A549 (cell line): ENCODE measurements around the gene MSL2. TPM values are rescaled to one million over a fixed set of nuclear protein-coding genes. Genes with fewer than 3 reads are reported as not detected.

ENCODE experiments used
- ATAC-seq, 2 experiments: fragments of 200-7000 bp in 1 of 2; fragments of >200 bp in 1 of 2; cut with Nextera tagmentation in 1 of 2; cut with Tn5 transposase in 1 of 2; 3 replicates each; pipeline versions ENCODE4 v1.8.0 to v1.9.1; 2018 to 2020; ENCODE audit warnings: mild to moderate bottlenecking in 1 of 2, moderate library complexity in 1 of 2
- CTCF ChIA-PET: fragments of 300-600 bp; sonication (Branson Sonifier 250); formaldehyde crosslinking; extraction: SDS; loops from one replicate; lab custom pipeline; 2021; ENCODE audit warnings: antibody characterized with exemption, inconsistent platforms; lab: Yijun Ruan, JAX
- POLR2A ChIA-PET: fragments of 350-600 bp; formaldehyde crosslinking; extraction: SDS; loops from one replicate; lab custom pipeline; 2021; ENCODE audit warnings: antibody characterized with exemption, inconsistent platforms; lab: Yijun Ruan, JAX
- DNase-seq, 2 experiments: peaks; one replicate each; pipeline versions ENCODE4 v3.0.0 to v3.0.0-alpha.2; 2011 to 2016; ENCODE audit warnings: low read depth in 1 of 2, low spot score in 1 of 2
- FAIRE-seq: peaks from 2 replicates; lab custom pipeline; 2011; peaks lifted over from hg19 to GRCh38; lab: Jason Lieb, UNC
- H3K27ac ChIP-seq, 2 experiments: fragments of >200 bp; sonication (Bioruptor Twin); formaldehyde crosslinking; 3 replicates each; pipeline ENCODE4 v1.5.1; 2016 to 2017
- H3K4me1 ChIP-seq: fragments of >200 bp; sonication (Bioruptor Twin); formaldehyde crosslinking; 3 replicates; pipeline ENCODE4 v1.6.1; 2016
- H3K4me2 ChIP-seq: fragments of >200 bp; sonication (Bioruptor Twin); formaldehyde crosslinking; 3 replicates; pipeline ENCODE4 v1.6.1; 2016
- H3K4me3 ChIP-seq: fragments of >200 bp; sonication (Bioruptor Twin); formaldehyde crosslinking; 3 replicates; pipeline ENCODE4 v1.5.1; 2016
- H3K9me3 ChIP-seq: fragments of >200 bp; sonication (Bioruptor Twin); formaldehyde crosslinking; 3 replicates; pipeline ENCODE4 v1.6.1; 2016
- BHLHE40 ChIP-seq: IDR thresholded peaks from 2 replicates; pipeline ENCODE4 v1.6.1; 2012; ENCODE audit warnings: low read depth, low read length, inconsistent platforms
- CBX2 ChIP-seq: fragments of 200-600 bp; sonication (generic); IDR thresholded peaks from 2 replicates; pipeline ENCODE4 v1.6.1; 2016; ENCODE audit warnings: low read depth, mild to moderate bottlenecking, borderline replicate concordance
- CEBPB ChIP-seq, 2 experiments: fragments of >200 bp in 1 of 2; sonication (Bioruptor Twin) in 1 of 2; formaldehyde crosslinking in 1 of 2; IDR thresholded peaks; 2 replicates each; pipeline ENCODE4 v1.6.1; 2012 to 2016
- CHD2 ChIP-seq: fragments of 150-350 bp; IDR thresholded peaks from 2 replicates; pipeline ENCODE4 v1.6.1; 2014; ENCODE audit warnings: low read length; ENCODE audit not compliant: partially characterized antibody
- CHD4 ChIP-seq: fragments of 200-600 bp; sonication (generic); IDR thresholded peaks from 2 replicates; pipeline ENCODE4 v1.6.1; 2016; ENCODE audit warnings: antibody characterized with exemption, mild to moderate bottlenecking, borderline replicate concordance
- ELK1 ChIP-seq: fragments of 150-350 bp; IDR thresholded peaks from 2 replicates; pipeline ENCODE4 v1.6.1; 2014; ENCODE audit warnings: low read depth, mild to moderate bottlenecking, low read length
- ESRRA ChIP-seq: fragments of 150-350 bp; IDR thresholded peaks from 2 replicates; pipeline ENCODE4 v1.6.1; 2014; ENCODE audit warnings: mild to moderate bottlenecking, low read length, borderline replicate concordance
- FOSL2 ChIP-seq, 2 experiments: fragments of 450-650 bp in 1 of 2; fragments of >200 bp in 1 of 2; sonication (Bioruptor Twin) in 1 of 2; formaldehyde crosslinking; IDR thresholded peaks; 2 replicates each; pipeline versions ENCODE4 v1.5.0 to v1.6.1; 2016 to 2020; ENCODE audit warnings: mild to moderate bottlenecking in 1 of 2, moderate library complexity in 1 of 2
- FOXS1 ChIP-seq: fragments of 250-450 bp; sonication (Bioruptor Pico); IDR thresholded peaks from 2 replicates; pipeline ENCODE4 v1.5.0; 2020; ENCODE audit warnings: mild to moderate bottlenecking, moderate library complexity
- HOXA7 ChIP-seq: fragments of 250-450 bp; sonication (Bioruptor Pico); IDR thresholded peaks from 2 replicates; pipeline ENCODE4 v1.5.0; 2020; ENCODE audit warnings: mild to moderate bottlenecking, moderate library complexity
- HOXB13 ChIP-seq: fragments of 250-450 bp; sonication (Bioruptor Pico); IDR thresholded peaks from 2 replicates; pipeline ENCODE4 v1.5.0; 2020; ENCODE audit warnings: low read depth, mild to moderate bottlenecking, moderate library complexity
- HOXB5 ChIP-seq: fragments of 250-450 bp; sonication (Bioruptor Pico); IDR thresholded peaks from 2 replicates; pipeline ENCODE4 v1.5.0; 2020; ENCODE audit warnings: mild to moderate bottlenecking, moderate library complexity
- KDM5A ChIP-seq: fragments of 200-600 bp; sonication (generic); IDR thresholded peaks from 2 replicates; pipeline ENCODE4 v1.6.1; 2016; ENCODE audit warnings: antibody characterized with exemption, mild to moderate bottlenecking
- MYC ChIP-seq: IDR thresholded peaks from 2 replicates; pipeline ENCODE4 v1.6.1; 2012; ENCODE audit warnings: mild to moderate bottlenecking, inconsistent platforms, low read length, improper control_type of control experiment, borderline replicate concordance
- NPAS2 ChIP-seq: fragments of 250-450 bp; sonication (Bioruptor Pico); IDR thresholded peaks from 2 replicates; pipeline ENCODE4 v1.8.0; 2022; ENCODE audit warnings: mild to moderate bottlenecking, moderate library complexity, borderline replicate concordance
- PHF8 ChIP-seq: fragments of 200-600 bp; sonication (generic); IDR thresholded peaks from 2 replicates; pipeline ENCODE4 v1.6.1; 2016; ENCODE audit warnings: low read depth, mild to moderate bottlenecking, antibody characterized with exemption, moderate library complexity, borderline replicate concordance
- POLR2A ChIP-seq: IDR thresholded peaks from 2 replicates; pipeline ENCODE4 v1.6.1; 2012; ENCODE audit warnings: mild to moderate bottlenecking, low read length
- POLR2AphosphoS2 ChIP-seq: conservative IDR thresholded peaks from 2 replicates; pipeline ENCODE4 v1.6.1; 2012; ENCODE audit warnings: low read length, improper control_type of control experiment, inconsistent platforms
- RARB ChIP-seq: fragments of 250-450 bp; sonication (Bioruptor Pico); IDR thresholded peaks from 2 replicates; pipeline ENCODE4 v1.8.0; 2021; ENCODE audit warnings: mild to moderate bottlenecking, moderate library complexity
- RCOR1 ChIP-seq: fragments of 150-350 bp; IDR thresholded peaks from 2 replicates; pipeline ENCODE4 v1.6.1; 2014; ENCODE audit warnings: antibody characterized with exemption, low read length, low read depth
- RFX5 ChIP-seq: fragments of 450-650 bp; IDR thresholded peaks from 2 replicates; pipeline ENCODE4 v1.7.1; 2014; ENCODE audit warnings: antibody characterized with exemption, mild to moderate bottlenecking, moderate library complexity
- RNF2 ChIP-seq: fragments of 200-600 bp; sonication (generic); IDR thresholded peaks from 2 replicates; pipeline ENCODE4 v1.6.1; 2016; ENCODE audit warnings: low read depth, mild to moderate bottlenecking, antibody characterized with exemption, moderate library complexity, borderline replicate concordance
- SMC3 ChIP-seq: fragments of >200 bp; sonication (Bioruptor Twin); formaldehyde crosslinking; IDR thresholded peaks from 3 replicates; pipeline ENCODE4 v1.6.1; 2018; ENCODE audit warnings: inconsistent platforms
- SREBF2 ChIP-seq: fragments of 450-650 bp; IDR thresholded peaks from 2 replicates; pipeline ENCODE4 v1.6.1; 2014; ENCODE audit warnings: mild to moderate bottlenecking, moderate library complexity
- ZC3H11A ChIP-seq: fragments of 450-650 bp; IDR thresholded peaks from 2 replicates; pipeline ENCODE4 v1.6.1; 2014; ENCODE audit warnings: antibody characterized with exemption, mild to moderate bottlenecking
- ZFP36 ChIP-seq: fragments of 450-650 bp; IDR thresholded peaks from 2 replicates; pipeline ENCODE4 v1.6.1; 2014; ENCODE audit warnings: borderline replicate concordance; ENCODE audit not compliant: partially characterized antibody
- ZNF302 ChIP-seq: fragments of 250-450 bp; sonication (Bioruptor Pico); IDR thresholded peaks from 2 replicates; pipeline ENCODE4 v1.9.0; 2021; ENCODE audit warnings: inconsistent platforms, mild to moderate bottlenecking, moderate library complexity
- WGBS: methylation state at CpG from one replicate; pipeline ENCODE4 v1.1.6; 2017; ENCODE audit errors: missing lambda C conversion rate; 5-methylcytosine and 5-hydroxymethylcytosine counted together
- polyA plus RNA-seq, 4 experiments: library from polyadenylated mRNA; depleted of rRNA in 3 of 4; stranded (reverse); fragments of >200 nt; fragmentation: RNase III in 1 of 4; extraction: RNeasy Plus Mini Kit Qiagen cat#74134 plus additional on column Dnase treatment in 1 of 4; gene quantifications; 2 replicates in 3 of 4; 3 replicates in 1 of 4; pipeline ENCODE4 v1.2.3, GENCODE V29; 2011 to 2017
- TF ChIP-seq, protein P1 (sequence below): fragments of >200 bp; sonication (Bioruptor Twin); formaldehyde crosslinking; IDR thresholded peaks from 3 replicates; pipeline ENCODE4 v1.5.1; 2016
- TF ChIP-seq, protein P2 (sequence below): IDR thresholded peaks from 2 replicates; pipeline ENCODE4 v1.6.1; 2012; ENCODE audit warnings: low read depth, borderline replicate concordance
- TF ChIP-seq, protein P3 (sequence below): IDR thresholded peaks from 2 replicates; pipeline ENCODE4 v1.6.1; 2012

MSL2 gene
- polyA plus RNA-seq, 2 of the 4 experiments (the other 2 are of a cell fraction) = 8.4 to 10.1 TPM

DNA sequence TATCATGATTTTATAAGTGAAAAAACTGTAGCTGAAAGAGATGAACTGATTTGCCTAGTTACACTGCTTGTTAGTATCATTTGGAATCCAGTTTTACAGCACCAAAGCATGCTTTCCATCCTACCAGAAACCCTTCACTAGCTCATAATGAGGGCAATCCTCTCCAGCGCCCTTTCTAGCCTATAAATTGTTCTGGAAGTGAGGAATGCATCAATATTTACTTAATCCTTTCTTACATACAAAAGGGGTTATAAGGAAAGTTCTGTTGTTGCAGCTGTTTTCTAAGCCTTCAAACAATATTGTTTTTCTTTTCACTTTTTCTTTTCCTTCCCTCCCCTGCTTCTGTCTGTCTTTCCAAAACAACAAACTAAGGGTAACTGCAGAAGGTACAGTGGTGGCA is 43.0 kb upstream of the MSL2 start:
- WGBS = 16% methylated on average over 1 of the region's 1 CpG
- H3K4me3 ChIP-seq = no peak overlapping the region
- ATAC-seq = no peak
- TF ChIP-seq POLR2AphosphoS2 (no peak), ZNF302 (CRISPR knock-in tag) (no peak), ESRRA (no peak), BHLHE40 (no peak), SREBF2 (no peak), POLR2A (no peak), KDM5A (no peak), RARB (CRISPR knock-in tag) (no peak), CHD2 (no peak), ZC3H11A (no peak), FOXS1 (CRISPR knock-in tag) (no peak), CHD4 (no peak), FOSL2 (IDR thresholded peaks at IDR 0.05) (no peak), FOSL2 (CRISPR knock-in tag; IDR thresholded peaks at IDR 0.05) (no peak), RFX5 (no peak), HOXA7 (CRISPR knock-in tag) (no peak), CBX2 (no peak)
- TF ChIP-seq, protein P1, sequence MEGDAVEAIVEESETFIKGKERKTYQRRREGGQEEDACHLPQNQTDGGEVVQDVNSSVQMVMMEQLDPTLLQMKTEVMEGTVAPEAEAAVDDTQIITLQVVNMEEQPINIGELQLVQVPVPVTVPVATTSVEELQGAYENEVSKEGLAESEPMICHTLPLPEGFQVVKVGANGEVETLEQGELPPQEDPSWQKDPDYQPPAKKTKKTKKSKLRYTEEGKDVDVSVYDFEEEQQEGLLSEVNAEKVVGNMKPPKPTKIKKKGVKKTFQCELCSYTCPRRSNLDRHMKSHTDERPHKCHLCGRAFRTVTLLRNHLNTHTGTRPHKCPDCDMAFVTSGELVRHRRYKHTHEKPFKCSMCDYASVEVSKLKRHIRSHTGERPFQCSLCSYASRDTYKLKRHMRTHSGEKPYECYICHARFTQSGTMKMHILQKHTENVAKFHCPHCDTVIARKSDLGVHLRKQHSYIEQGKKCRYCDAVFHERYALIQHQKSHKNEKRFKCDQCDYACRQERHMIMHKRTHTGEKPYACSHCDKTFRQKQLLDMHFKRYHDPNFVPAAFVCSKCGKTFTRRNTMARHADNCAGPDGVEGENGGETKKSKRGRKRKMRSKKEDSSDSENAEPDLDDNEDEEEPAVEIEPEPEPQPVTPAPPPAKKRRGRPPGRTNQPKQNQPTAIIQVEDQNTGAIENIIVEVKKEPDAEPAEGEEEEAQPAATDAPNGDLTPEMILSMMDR = no peak
- TF ChIP-seq, protein P2, sequence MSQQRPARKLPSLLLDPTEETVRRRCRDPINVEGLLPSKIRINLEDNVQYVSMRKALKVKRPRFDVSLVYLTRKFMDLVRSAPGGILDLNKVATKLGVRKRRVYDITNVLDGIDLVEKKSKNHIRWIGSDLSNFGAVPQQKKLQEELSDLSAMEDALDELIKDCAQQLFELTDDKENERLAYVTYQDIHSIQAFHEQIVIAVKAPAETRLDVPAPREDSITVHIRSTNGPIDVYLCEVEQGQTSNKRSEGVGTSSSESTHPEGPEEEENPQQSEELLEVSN = no peak
- TF ChIP-seq, all 56 proteins: peak for 0
- no peak for FAIRE-seq
- Histone ChIP-seq H3K4me2 (no peak overlapping the region), H3K9me3 (no peaks in the 10 kb centered on the region), H3K27ac (no peak overlapping the region), H3K4me1 (no peaks in the 10 kb centered on the region)
- CTCF ChIA-PET = interaction anchor here (1.1 kb wide), 1 partner anchor 39 kb away, joined by 3 read pairs; no protein-coding TSS in a partner anchor
- no peak for DNase-seq
- POLR2A ChIA-PET = interaction anchor here (1.1 kb wide), 1 partner anchor 513 kb away, joined by 3 read pairs; the partner anchor contains the start of gene STAG1

GRCh38 chr3:136237961-136238649 is 42.0 kb upstream of the MSL2 start:
- WGBS = 92% methylated on average over 4 of the region's 4 CpGs
- no peak overlapping the region for H3K4me2 ChIP-seq
- CTCF ChIA-PET = interaction anchor here (0.9 kb wide), 1 partner anchor 11 kb away, joined by 3 read pairs; no protein-coding TSS in a partner anchor
- no peak overlapping the region for H3K27ac ChIP-seq
- H3K4me3 ChIP-seq = no peak overlapping the region
- H3K9me3 ChIP-seq = no peaks in the 10 kb centered on the region
- DNase-seq (no peak), ATAC-seq (no peak), FAIRE-seq (no peak)
- POLR2A ChIA-PET = interaction anchor here (0.6 kb wide), 1 partner anchor 41 kb away, joined by 3 read pairs; no protein-coding TSS in a partner anchor
- H3K4me1 ChIP-seq = no peaks in the 10 kb centered on the region
- no peak for TF ChIP-seq SMC3
- no peak for TF ChIP-seq ZFP36
- TF ChIP-seq RNF2 = no peak
- TF ChIP-seq ELK1 = no peak
- TF ChIP-seq ZC3H11A = no peak
- no peak for TF ChIP-seq HOXB13 (CRISPR knock-in tag)
- TF ChIP-seq CEBPB (IDR thresholded peaks at IDR 0.05) = no peak
- TF ChIP-seq, protein P1 = no peak
- TF ChIP-seq MYC = no peak
- TF ChIP-seq NPAS2 (CRISPR knock-in tag) = no peak
- no peak for TF ChIP-seq CHD4
- TF ChIP-seq PHF8 = no peak
- no peak for TF ChIP-seq HOXB5 (CRISPR knock-in tag)
- TF ChIP-seq FOSL2 (IDR thresholded peaks at IDR 0.05) = no peak
- TF ChIP-seq FOSL2 (CRISPR knock-in tag; IDR thresholded peaks at IDR 0.05) = no peak
- TF ChIP-seq RCOR1 = no peak
- TF ChIP-seq, protein P3, sequence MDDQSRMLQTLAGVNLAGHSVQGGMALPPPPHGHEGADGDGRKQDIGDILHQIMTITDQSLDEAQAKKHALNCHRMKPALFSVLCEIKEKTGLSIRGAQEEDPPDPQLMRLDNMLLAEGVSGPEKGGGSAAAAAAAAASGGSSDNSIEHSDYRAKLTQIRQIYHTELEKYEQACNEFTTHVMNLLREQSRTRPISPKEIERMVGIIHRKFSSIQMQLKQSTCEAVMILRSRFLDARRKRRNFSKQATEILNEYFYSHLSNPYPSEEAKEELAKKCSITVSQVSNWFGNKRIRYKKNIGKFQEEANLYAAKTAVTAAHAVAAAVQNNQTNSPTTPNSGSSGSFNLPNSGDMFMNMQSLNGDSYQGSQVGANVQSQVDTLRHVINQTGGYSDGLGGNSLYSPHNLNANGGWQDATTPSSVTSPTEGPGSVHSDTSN = no peak
